CD14-positive monocyte (primary cell): Measurements from ENCODE around the gene GRID1. TPM values are rescaled to one million over a fixed set of nuclear protein-coding genes. Genes with fewer than 3 reads are reported as not detected.

Source experiments
- DNase-seq, 3 donors: peaks; one replicate each; pipeline ENCODE4 v3.0.0-alpha.2; 2011 to 2022
- H2AFZ ChIP-seq: 2 replicates; pipeline ENCODE4 v1.6.0; 2012; ENCODE audit warnings: mild to moderate bottlenecking, low read depth, low read length, inconsistent platforms; ENCODE audit not compliant: insufficient read depth, poor library complexity, severe bottlenecking
- H3K27ac ChIP-seq, 2 donors: 1 replicate in 1 of 2; 2 replicates in 1 of 2; pipeline ENCODE4 v1.5.1; 2012 to 2013; ENCODE audit warnings: low read length in 2 of 2, control low read depth in 1 of 2, inconsistent platforms in 1 of 2, low read depth in 1 of 2, mild to moderate bottlenecking in 1 of 2
- H3K27me3 ChIP-seq, 2 donors: one replicate each; pipeline versions ENCODE4 v1.6.0 to v1.6.1; 2011 to 2013; ENCODE audit warnings: low read length in 2 of 2; ENCODE audit not compliant: control insufficient read depth in 2 of 2, insufficient read depth in 2 of 2
- H3K36me3 ChIP-seq, 2 donors: replicated peaks in 1 of 2; 1 replicate in 1 of 2; 2 replicates in 1 of 2; pipeline versions ENCODE4 v1.5.1 to v1.6.1; 2012 to 2013; ENCODE audit warnings: low read length in 2 of 2, control low read depth in 1 of 2, inconsistent platforms in 1 of 2, mild to moderate bottlenecking in 1 of 2; ENCODE audit not compliant: insufficient read depth in 2 of 2, control insufficient read depth in 1 of 2
- H3K4me1 ChIP-seq, 2 donors: 1 replicate in 1 of 2; 2 replicates in 1 of 2; pipeline versions ENCODE4 v1.5.1 to v1.6.1; 2012 to 2013; ENCODE audit warnings: low read length in 2 of 2, control low read depth in 1 of 2, inconsistent platforms in 1 of 2, mild to moderate bottlenecking in 1 of 2, moderate library complexity in 1 of 2; ENCODE audit not compliant: insufficient read depth in 2 of 2, control insufficient read depth in 1 of 2
- H3K4me2 ChIP-seq: replicated peaks from 2 replicates; pipeline ENCODE3; 2012; ENCODE audit warnings: low read length, moderate library complexity, mild to moderate bottlenecking; ENCODE audit not compliant: poor library complexity, severe bottlenecking; ENCODE audit errors: extremely low read depth
- H3K4me3 ChIP-seq, 3 experiments: fragments of 200-600 bp in 1 of 3; sonication (generic) in 1 of 3; replicated peaks in 1 of 3; 1 replicate in 2 of 3; 2 replicates in 1 of 3; pipeline ENCODE4 v1.5.1; 2011 to 2013; ENCODE audit warnings: low read length in 3 of 3, mild to moderate bottlenecking in 3 of 3, control low read depth in 2 of 3, low read depth in 2 of 3, inconsistent platforms in 1 of 3, moderate library complexity in 1 of 3
- H3K79me2 ChIP-seq: 2 replicates; pipeline ENCODE4 v1.6.0; 2012; ENCODE audit warnings: mild to moderate bottlenecking, control low read depth, inconsistent platforms, low read length, moderate library complexity; ENCODE audit not compliant: insufficient read depth
- H3K9ac ChIP-seq: 2 replicates; pipeline ENCODE4 v1.6.0; 2017; ENCODE audit warnings: low read length, mild to moderate bottlenecking; ENCODE audit not compliant: insufficient read depth, poor library complexity, severe bottlenecking
- H3K9me3 ChIP-seq, 2 donors: replicated peaks in 1 of 2; 1 replicate in 1 of 2; 2 replicates in 1 of 2; pipeline versions ENCODE4 v1.5.1 to v1.6.1; 2012 to 2013; ENCODE audit warnings: low read length in 2 of 2, control low read depth in 1 of 2; ENCODE audit not compliant: control insufficient read depth in 1 of 2, insufficient read depth in 1 of 2
- H4K20me1 ChIP-seq: 2 replicates; pipeline ENCODE4 v1.6.0; 2012; ENCODE audit warnings: mild to moderate bottlenecking, low read length, control low read depth, moderate library complexity; ENCODE audit not compliant: insufficient read depth
- H3K27ac Mint-ChIP-seq, 7 donors: one replicate each; pipeline ENCODE4 v1.8.0; 2020; ENCODE audit warnings: mild to moderate bottlenecking in 7 of 7, mixed read lengths in 7 of 7, moderate library complexity in 6 of 7, inconsistent platforms in 2 of 7
- H3K27me3 Mint-ChIP-seq, 3 donors: one replicate each; pipeline ENCODE4 v1.8.0; 2021 to 2022; ENCODE audit warnings: low read depth in 3 of 3, mild to moderate bottlenecking in 3 of 3, mixed read lengths in 3 of 3, moderate library complexity in 3 of 3, inconsistent platforms in 1 of 3
- H3K36me3 Mint-ChIP-seq, 2 donors: one replicate each; pipeline ENCODE4 v1.8.0; 2020; ENCODE audit warnings: mixed read lengths in 2 of 2, inconsistent platforms in 1 of 2, mild to moderate bottlenecking in 1 of 2
- H3K4me1 Mint-ChIP-seq: one replicate; pipeline ENCODE4 v1.8.0; 2020; ENCODE audit warnings: mild to moderate bottlenecking, mixed read lengths
- H3K4me3 Mint-ChIP-seq, 2 donors: one replicate each; pipeline ENCODE4 v1.8.0; 2020; ENCODE audit warnings: mild to moderate bottlenecking in 2 of 2, mixed read lengths in 2 of 2, moderate library complexity in 1 of 2
- H3K9me3 Mint-ChIP-seq, 7 donors: one replicate each; pipeline ENCODE4 v1.8.0; 2020 to 2022; ENCODE audit warnings: mixed read lengths in 7 of 7, mild to moderate bottlenecking in 6 of 7, moderate library complexity in 6 of 7, inconsistent platforms in 2 of 7
- WGBS: methylation state at CpG from one replicate; pipeline ENCODE4 v1.1.5; 2013; ENCODE audit warnings: missing lambda C conversion rate; ENCODE audit not compliant: insufficient coverage; 5-methylcytosine and 5-hydroxymethylcytosine counted together
- intact Hi-C, 2 donors: fragments of 100-400 bp; cut with micrococcal nuclease; formaldehyde crosslinking; loops; one replicate each; pipeline versions ENCODE4 v1.15.0 to v1.15.1; 2023
- polyA plus RNA-seq, 3 donors: library from polyadenylated mRNA; depleted of rRNA in 1 of 3; unstranded in 2 of 3; stranded (reverse) in 1 of 3; fragments of 300-500 nt in 2 of 3; fragments of >200 nt in 1 of 3; fragmentation: Illumina TruSeq in 2 of 3; gene quantifications; 1 replicate in 2 of 3; 2 replicates in 1 of 3; pipeline ENCODE4 v1.2.3, GENCODE V29; 2012 to 2021
- TF ChIP-seq, protein P1 (sequence below): fragments of 200-600 bp; IDR thresholded peaks from one replicate; pipeline ENCODE4 v1.8.0; 2022; ENCODE audit warnings: antibody characterized with exemption, mild to moderate bottlenecking

The GRID1 gene
- polyA plus RNA-seq, 3 donors, result not detected

GRCh38 chr10:86082556-86082955, 284.0 kb downstream of the GRID1 start:
- Histone ChIP-seq H3K4me1 (no peaks in the 10 kb centered on the region), H3K79me2 (no peaks in the 10 kb centered on the region), H3K4me3 (no peak overlapping the region), H3K9me3 (no peaks in the 10 kb centered on the region), H2AFZ (no peak overlapping the region), H4K20me1 (no peaks in the 10 kb centered on the region), H3K27me3 (no peaks in the 10 kb centered on the region), H3K27ac (no peak overlapping the region), H3K9ac (no peak overlapping the region), H3K4me2 (no peak overlapping the region), H3K36me3 (no peaks in the 10 kb centered on the region)
- TF ChIP-seq, protein P1, sequence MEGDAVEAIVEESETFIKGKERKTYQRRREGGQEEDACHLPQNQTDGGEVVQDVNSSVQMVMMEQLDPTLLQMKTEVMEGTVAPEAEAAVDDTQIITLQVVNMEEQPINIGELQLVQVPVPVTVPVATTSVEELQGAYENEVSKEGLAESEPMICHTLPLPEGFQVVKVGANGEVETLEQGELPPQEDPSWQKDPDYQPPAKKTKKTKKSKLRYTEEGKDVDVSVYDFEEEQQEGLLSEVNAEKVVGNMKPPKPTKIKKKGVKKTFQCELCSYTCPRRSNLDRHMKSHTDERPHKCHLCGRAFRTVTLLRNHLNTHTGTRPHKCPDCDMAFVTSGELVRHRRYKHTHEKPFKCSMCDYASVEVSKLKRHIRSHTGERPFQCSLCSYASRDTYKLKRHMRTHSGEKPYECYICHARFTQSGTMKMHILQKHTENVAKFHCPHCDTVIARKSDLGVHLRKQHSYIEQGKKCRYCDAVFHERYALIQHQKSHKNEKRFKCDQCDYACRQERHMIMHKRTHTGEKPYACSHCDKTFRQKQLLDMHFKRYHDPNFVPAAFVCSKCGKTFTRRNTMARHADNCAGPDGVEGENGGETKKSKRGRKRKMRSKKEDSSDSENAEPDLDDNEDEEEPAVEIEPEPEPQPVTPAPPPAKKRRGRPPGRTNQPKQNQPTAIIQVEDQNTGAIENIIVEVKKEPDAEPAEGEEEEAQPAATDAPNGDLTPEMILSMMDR, result no peak
- no peak for DNase-seq
- WGBS, result 84% methylated on average over 2 of the region's 3 CpGs
- Mint-ChIP-seq H3K36me3 (no peaks in the 10 kb centered on the region), H3K27me3 (peaks cover 5 to 13% (median 5%) of the 10 kb centered on the region in 3 donors), H3K9me3 (peaks cover 0 to 2% (median 0%) of the 10 kb centered on the region in 7 donors), H3K4me3 (no peak overlapping the region), H3K27ac (no peak overlapping the region), H3K4me1 (no peaks in the 10 kb centered on the region)
- intact Hi-C loops, result no loop called here

DNA sequence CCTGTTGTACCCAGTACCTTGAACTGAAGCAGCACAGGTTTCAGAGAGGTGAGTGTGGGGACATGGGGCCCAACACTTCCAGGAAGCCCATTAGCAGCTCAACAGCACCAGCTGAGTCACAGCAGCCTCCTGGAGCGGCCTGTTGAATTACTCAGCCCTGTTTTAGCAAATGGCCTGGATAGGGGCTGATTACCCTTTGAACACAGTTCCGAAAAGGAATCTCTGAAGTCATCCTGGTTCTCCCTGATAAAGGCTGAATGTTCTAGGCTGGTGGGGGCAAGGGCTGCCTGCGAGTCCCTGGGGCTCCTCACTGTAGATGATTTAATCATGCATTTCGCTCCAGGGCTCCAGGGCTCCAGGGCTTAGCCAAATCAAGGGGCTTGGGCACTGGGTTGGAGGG, 287.5 kb downstream of the GRID1 start:
- H3K4me1 ChIP-seq, result no peaks in the 10 kb centered on the region
- H3K27ac ChIP-seq, result no peak overlapping the region
- Mint-ChIP-seq H3K27ac (no peak overlapping the region), H3K9me3 (peaks cover 0 to 3% (median 0%) of the 10 kb centered on the region in 7 donors), H3K4me3 (no peak overlapping the region), H3K4me1 (no peaks in the 10 kb centered on the region), H3K27me3 (peaks cover 4 to 13% (median 5%) of the 10 kb centered on the region in 3 donors), H3K36me3 (no peaks in the 10 kb centered on the region)
- TF ChIP-seq, protein P1, result no peak
- no peaks in the 10 kb centered on the region for H4K20me1 ChIP-seq
- H2AFZ ChIP-seq, result no peak overlapping the region
- no peaks in the 10 kb centered on the region for H3K79me2 ChIP-seq
- WGBS, result 92% methylated on average over 4 of the region's 4 CpGs
- H3K4me3 ChIP-seq, result no peak overlapping the region
- H3K36me3 ChIP-seq, result no peaks in the 10 kb centered on the region
- no peak for DNase-seq
- H3K9me3 ChIP-seq, result no peaks in the 10 kb centered on the region
- H3K4me2 ChIP-seq, result no peak overlapping the region
- intact Hi-C loops, result no loop called here
- H3K27me3 ChIP-seq, result no peaks in the 10 kb centered on the region
- no peak overlapping the region for H3K9ac ChIP-seq
